Activated T-cell treated with anti-CD3 and anti-CD28 coated beads for 24 hours (primary cell): Measurements from ENCODE around the gene EIF3B.
"Not testable (repeated sequence)": the region's sequence is repeated elsewhere in the genome, so short reads cannot be mapped to it uniquely, and the experiment has no call there.

Experiments
- DNase-seq: peaks from one replicate; pipeline ENCODE4 v3.0.0-alpha.2; 2020; ENCODE audit warnings: low read depth

The EIF3B gene

DNA sequence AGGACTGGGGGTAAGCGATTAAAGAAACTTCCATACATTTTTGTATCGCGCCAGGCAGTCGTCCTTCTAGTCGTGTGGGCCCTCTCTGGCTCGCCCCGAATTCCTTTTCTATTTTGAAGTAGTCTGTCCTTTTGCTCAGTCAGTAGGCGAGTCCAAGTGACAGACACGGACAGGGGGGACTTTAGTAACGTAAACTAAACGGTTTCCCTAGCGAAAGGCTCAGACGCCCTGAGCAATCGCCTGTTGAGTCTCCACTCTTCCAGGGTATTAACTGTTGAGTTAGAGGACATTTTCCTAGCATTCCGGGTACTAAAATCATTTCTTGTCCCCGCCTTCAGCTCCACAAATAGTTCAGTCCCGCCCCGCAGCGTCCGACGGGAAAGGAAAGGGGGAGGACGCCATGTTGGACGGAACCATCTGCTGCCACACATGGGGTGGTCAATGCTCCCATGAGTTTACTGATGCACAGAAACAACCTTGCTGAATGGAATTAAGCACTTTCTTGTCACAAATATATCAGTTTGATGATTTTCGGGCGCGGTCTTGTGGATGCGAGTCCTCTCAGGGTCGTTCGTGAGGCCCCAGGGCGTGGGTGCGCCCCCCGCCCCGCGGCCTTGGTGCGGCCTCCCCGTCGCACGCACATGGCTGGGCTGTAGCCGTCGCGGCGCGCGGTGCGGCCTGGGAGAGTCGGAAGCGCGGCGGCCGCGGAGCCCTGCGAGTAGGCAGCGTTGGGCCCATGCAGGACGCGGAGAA, at the start of gene EIF3B:
Gene EIF3B, plus strand, starts transcription at position 642 of the 753 bp plus-strand sequence. Its CDS starts 95 bp downstream, at position 737.
- peak; percentile 81 for DNase-seq

DNA sequence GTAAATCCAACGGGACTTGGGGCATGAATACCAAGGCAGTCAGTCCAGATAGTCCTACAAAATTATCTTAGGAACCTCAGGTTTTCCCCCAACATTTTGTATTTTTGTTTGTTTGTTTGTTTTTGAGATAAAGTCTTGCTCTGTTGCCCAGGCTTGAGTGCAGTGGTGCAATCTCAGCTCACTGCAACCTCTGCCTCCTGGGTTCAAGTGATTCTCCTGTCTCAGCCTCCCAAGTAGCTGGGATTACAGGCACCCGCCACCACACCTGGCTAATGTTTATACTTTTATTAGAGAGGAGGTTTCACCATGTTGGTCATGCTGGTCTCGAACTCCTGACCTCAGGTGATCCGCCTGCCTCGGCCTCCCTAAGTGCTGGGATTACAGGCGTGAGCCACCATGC, 49.4 kb upstream of the EIF3B start:
- DNase-seq, result not testable (repeated sequence)

GRCh38 chr7:2306688-2307087, 47.9 kb upstream of the EIF3B start:
- no peak for DNase-seq

DNA sequence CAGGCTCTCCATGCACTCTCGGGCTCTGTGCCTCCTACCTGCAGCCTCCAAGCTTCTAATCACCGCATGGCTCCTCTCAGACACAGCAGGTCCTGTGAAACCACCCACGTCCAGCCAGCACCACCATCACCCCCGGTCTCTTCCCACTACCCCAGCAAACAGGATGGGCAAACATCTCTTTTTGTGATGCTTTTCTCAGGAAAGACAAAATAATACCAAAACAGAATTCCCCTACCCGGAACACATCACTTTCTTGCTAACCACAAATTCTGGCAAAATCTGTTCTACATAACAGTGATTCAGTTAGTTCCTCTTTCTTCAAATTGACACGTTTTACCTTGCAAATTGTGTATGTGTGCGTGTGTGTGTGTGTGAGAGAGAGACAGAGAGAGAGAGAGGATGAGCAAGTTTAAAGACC, 46.9 kb upstream of the EIF3B start:
- DNase-seq, result no peak

DNA sequence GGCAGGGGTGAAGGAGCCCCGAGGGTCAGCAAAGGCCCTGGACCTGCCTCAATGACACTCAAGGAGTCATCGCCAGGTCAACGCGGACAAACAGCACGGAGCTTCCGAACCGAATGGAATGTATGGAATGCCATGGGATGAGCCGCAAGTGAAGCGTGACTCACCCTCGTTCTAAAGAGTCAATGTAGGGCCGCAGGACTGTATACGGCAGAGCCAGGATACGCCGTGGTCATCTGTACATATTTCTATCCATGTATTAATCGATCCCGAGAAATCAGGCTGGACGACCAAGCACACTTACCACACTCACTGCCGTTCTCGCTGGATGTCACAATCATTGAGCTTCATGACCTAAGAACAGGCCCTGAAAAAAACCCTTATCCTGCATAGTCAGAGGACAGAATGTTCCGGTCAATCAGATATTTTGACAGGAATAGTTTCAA, 44.7 kb upstream of the EIF3B start:
- DNase-seq, result no peak

DNA sequence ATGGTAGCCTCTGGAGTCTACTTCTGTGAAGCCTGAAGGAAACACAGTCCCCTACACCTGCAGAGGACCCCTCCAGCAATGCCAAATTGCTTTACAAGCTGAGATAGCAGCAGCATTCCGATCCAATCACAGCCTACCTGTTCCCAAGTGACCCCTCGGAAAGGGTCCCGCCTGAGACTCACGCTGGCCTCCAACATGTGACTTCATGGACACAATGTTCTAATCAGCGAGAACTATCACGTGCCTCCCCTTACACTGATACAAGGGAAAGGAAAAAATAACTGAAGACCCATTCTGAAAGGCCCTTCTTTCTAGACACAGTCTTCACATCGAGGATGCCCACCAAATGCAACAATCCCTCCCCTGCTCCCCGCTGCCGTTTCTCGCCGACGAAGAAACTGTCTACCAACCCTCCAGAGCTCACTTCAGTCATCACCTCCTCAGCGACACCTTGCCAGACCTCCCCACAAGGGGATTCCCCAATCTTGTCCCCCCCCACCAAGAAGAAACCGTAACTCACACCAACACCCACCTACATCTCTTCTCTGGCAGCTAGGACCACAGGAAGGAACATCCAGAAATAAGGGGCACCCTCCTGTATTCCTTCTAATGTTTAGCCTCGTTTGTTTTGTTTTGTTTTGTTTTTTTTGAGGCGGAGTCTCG, 42.2 kb upstream of the EIF3B start:
- no peak for DNase-seq

DNA sequence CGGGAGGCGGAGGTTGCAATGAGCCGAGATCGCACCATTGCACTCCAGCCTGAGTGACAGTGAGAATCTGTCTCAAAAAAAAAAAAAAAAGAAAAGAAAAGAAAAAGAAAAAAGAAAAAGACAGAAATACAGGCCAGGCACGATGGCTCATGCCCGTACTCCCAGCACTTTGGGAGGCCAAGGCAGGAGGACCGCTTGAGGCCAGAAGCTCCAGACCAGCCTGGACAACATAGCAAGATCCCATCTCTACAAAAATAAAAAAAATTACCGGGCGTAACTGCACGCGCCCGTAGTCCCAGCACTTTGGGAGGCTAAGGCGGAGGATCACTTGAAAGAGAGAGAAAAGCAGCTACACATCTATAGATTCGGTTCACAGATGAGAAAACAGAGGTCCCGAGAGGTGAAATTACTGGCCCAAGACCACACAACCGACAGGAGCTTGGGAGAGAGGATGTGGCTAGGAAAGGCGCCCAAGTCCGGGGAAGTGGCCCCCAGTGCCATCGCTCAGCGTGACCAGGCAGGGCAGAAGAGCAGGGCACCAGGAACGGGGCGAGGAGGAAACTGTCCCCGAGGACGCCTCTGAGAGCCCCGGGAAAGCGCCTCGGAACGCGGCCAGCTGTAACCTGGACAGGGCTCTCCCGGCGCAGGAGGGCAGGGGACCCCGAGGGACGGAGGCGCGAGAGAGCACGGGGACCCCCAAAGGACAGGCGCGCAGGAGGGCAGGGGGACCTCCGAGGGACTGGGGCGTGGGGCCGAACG, 41.0 kb upstream of the EIF3B start:
- no peak for DNase-seq

DNA sequence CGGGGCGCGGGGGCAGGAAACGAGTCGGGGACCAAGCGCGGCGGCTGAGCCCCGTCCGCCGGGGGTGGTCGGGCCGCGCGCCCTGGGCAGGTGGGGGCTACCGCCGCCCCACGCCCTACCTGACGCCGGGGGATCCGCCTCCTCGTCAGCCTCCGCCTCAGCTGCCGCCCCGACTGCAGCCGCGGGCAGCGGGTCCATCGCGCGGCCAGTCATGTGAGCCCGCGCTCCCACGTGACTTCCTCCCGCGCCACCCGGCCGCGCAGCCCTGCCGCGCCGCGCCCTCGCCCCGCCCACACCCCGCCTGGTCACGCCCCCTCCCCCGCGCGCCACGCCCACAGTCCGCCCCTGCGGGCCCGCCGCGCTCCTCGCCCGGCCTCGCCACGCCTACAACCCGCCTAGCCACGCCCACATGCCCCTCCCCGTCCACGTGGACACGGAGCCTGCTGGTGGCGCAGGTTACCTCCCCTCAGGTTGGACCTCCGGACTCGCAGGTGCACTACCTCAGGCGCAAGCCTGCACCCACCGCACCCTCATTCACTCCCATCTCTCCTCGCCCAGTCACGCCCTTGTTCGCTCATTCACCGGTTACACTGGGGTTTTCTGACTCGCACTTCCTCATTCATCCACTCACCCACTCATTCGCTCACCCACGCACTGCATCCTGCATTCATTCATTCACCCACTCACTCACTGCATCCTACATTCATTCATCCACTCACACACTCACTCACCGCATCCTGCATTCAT, 40.2 kb upstream of the EIF3B start, which contains the start of gene SNX8:
Gene SNX8, minus strand, starts transcription at position 233 of the 747 bp plus-strand sequence. Its CDS starts 20 bp downstream, at position 213.
- peak; percentile 94 for DNase-seq

- not testable (repeated sequence) for DNase-seq
Observed at GRCh38 chr7:2314956-2315530, 39.6 kb upstream of the EIF3B start.

GRCh38 chr7:2315787-2316186, 38.8 kb upstream of the EIF3B start:
- DNase-seq, result no peak

DNA sequence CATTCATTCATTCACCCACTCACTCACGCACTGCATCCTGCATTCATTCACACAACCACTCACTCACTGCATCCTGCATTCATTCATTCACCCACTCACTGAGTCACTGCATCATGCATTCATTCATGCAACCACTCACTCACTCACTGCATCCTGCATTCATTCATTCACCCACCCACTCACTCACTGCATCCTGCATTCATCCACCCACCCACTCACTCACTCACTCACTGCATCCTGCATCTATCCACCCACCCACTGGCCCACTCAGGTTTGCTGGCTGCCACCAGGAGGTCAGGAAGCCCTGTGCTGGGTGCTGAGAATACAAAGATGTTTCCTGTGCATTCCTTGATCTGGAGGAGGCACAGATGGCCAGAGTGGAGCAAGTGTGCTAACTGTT, 38.0 kb upstream of the EIF3B start:
- DNase-seq, result no peak

GRCh38 chr7:2317556-2318293, 36.9 kb upstream of the EIF3B start:
- DNase-seq, result no peak

GRCh38 chr7:2321020-2321419, 33.6 kb upstream of the EIF3B start:
- no peak for DNase-seq

- no peak for DNase-seq
Observed at GRCh38 chr7:2325162-2325561, 29.5 kb upstream of the EIF3B start.

- no peak for DNase-seq
Observed at GRCh38 chr7:2326951-2327350, 27.7 kb upstream of the EIF3B start.

DNA sequence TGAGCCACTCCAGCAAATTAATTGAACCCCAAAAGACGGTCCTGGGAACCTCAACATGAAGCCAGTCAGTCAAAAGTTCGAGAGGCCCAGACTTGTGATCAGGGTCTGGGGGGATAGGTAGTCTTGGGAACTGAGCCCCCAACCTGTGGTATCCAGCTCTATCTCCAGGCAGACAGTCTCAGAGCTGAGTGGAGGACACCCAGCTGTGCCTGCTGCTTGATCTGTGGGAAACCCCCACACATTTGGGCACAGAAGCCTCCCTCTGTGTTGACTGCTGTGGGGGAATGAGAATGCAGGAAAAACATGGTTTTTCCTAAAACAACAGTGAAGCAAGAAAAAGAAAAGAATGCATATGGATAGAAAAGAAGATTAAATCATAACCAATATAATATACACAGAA, 24.1 kb upstream of the EIF3B start:
- DNase-seq, result no peak

GRCh38 chr7:2331707-2332106, 22.9 kb upstream of the EIF3B start:
- DNase-seq, result no peak

GRCh38 chr7:2332606-2333231, 21.9 kb upstream of the EIF3B start:
- not testable (repeated sequence) for DNase-seq

DNA sequence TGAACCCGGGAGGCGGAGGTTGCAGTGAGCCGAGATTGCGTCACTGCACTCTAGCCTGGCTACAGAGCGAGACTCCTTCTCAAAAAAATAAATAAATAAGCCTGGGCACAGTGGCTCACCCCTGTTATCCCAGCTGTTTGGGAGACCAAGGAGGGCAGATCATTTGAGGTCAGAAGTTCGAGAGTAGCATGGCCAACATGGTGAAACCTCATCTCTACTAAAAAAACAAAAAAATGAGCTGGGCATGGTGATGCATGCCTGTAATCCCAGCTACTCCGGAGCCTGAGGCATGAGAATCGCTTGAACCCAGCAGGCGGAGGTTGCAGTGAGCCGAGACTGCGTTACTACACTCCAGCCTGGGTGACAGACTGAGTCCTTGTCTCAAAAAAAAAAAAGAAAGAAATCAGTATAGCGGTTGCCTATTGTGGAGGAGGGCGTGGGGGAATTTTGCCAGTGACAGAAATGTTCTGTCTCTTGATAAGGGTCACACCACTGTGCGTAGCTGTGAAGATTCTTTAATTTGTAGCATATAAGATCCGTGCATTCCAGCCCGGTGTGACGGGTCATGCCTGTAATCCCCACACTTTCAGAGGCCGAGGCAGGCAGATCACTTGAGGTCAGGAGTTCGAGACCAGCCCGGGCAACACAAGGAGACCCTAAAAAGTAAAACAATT, 17.9 kb upstream of the EIF3B start:
- no peak for DNase-seq
